Right renal cortex interstitium (tissue), 3 donors: ENCODE measurements around the gene THOP1. TPM values are rescaled to one million over a fixed set of nuclear protein-coding genes. Genes with fewer than 3 reads are reported as not detected.
"Not testable (repeated sequence)": the region's sequence is repeated elsewhere in the genome, so short reads cannot be mapped to it uniquely, and the experiment has no call there.

ENCODE experiments used
- DNase-seq, 3 donors: peaks; one replicate each; pipeline ENCODE4 v3.0.0-alpha.2; 2013; ENCODE audit warnings: low read depth in 3 of 3, low spot score in 2 of 3
- polyA plus RNA-seq, 3 donors: library from polyadenylated mRNA; unstranded; fragments of 120-200 nt; gene quantifications; one replicate each; pipeline ENCODE4 v1.2.1, GENCODE V29; 2013; ENCODE audit not compliant: insufficient read length in 3 of 3

THOP1 gene
- polyA plus RNA-seq, 3 donors = 37.8 to 48.9 (median 41.8) TPM

DNA sequence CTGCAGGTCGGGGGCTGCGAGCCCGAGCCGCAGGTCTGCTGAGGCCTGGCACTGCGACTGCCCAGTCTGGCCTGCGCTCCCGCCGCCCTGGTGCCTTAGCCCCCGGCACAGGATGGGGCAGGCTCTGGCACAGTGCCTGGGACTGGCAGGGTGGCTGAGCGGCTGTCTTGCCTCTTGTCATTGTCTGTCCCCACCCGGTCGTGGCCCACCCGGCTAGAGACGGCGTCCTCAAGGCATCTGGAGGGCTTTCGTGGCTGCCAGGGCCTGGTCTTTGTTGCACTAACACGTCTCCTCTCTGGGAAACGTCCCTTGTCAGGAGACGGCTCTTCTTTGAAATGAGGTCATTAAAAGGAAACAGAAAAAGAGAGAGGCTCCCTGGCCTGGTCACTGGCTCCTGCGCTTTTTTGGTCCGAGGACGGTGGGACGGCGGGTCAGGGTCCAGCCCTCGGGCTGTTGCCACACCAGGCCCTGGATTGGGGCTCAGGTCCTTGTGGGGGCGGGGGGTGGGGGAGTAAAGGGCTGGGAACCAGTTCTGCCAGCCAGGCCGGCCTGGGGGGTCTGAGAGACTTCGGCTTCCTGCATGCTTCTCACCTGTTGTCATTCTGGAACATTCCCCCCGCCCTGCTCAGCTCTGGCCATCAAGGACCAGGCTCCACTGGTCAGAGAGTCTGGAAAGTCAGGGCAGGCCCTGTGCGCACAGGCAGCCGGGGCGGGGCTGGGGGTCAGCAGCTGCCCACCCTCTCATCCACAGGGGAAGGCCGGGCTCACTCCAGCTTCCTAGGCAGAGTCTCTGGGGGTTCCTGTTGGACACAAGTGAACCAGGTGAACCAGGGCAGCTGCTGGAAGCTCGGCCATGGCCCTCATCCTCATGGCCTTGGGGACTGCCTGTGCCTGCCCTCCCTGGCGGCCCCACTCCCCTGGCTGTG is 28.2 kb downstream of the THOP1 start:
- DNase-seq = no peak

DNA sequence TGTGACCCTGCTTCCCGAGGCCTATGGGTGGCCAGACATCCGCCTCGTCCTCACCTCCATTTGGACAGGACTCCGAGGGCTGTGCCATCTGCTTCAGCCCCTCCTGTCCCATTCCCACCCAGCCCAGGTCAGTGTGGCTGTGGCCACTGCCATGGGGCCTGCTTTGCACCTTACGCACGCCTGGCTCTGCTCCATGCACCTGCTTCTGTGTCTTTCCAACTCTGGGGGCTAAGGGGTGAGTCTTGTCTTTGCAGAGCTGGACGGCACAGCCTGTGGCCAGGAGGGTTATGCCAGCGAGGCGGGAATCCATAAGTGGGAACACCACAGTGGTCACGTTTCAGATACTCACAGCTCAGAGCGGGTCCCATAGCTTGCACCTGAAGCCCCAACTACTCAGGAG is 29.1 kb downstream of the THOP1 start:
- DNase-seq = no peak

DNA sequence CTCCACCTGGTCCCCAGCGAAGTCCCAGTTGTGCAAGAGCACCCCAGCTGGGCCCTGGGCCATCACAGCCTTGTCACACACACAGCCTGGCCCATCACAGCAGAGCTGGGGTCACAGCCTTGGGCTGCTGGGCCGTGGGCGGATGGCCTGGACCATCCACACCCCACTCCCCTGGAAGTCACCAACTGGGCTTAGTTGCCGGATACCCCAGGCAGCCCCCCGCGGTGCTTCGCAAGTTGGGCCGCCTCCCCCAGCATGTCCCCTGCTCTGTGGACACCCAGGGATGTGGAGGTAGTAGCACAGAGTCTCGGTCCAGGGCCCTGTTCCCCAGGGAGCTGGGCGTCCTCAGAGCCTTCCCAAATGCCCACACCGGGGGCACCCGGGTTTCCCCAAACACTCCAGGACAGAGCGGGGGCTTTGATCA is 29.9 kb downstream of the THOP1 start:
- no peak for DNase-seq

DNA sequence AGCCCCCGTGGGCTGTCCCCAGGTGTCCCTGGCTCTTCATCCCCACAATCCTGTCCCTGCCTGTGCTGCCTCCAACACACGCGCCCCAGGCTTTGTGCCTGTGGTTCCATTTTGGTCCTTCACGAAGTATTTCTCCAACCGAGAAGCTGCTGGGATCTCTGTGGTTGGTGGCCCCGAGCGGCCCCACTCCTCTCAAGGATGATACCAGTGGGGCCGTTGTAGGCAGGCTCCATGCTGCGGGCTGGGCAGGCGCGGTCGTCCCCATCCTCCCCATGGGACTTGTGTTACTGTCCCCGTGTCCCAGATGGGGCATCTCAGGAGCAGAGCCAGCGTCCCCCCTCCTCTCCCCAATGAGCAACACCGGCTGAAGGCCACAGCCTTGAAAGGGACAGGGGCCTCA is 30.6 kb downstream of the THOP1 start:
- no peak for DNase-seq

DNA sequence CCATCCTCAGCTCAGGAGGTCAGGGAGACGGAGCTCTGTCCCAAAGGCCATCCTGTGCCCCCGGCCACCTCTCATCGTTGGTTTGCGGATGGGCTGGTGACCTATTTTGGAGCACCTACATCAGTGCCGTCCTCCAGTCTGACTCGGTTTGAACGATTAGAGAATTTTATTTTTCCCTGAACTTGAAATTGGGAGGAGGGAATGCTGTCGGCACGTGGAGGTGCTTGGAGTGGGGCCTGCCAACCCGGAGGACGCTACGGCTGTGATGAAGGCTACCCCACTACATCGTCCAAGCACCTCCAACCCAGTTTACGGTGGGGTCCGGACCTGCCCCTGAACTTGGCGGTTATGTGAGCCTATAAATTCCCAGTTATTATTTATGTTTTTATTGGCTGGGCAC is 31.3 kb downstream of the THOP1 start:
- no peak for DNase-seq

DNA sequence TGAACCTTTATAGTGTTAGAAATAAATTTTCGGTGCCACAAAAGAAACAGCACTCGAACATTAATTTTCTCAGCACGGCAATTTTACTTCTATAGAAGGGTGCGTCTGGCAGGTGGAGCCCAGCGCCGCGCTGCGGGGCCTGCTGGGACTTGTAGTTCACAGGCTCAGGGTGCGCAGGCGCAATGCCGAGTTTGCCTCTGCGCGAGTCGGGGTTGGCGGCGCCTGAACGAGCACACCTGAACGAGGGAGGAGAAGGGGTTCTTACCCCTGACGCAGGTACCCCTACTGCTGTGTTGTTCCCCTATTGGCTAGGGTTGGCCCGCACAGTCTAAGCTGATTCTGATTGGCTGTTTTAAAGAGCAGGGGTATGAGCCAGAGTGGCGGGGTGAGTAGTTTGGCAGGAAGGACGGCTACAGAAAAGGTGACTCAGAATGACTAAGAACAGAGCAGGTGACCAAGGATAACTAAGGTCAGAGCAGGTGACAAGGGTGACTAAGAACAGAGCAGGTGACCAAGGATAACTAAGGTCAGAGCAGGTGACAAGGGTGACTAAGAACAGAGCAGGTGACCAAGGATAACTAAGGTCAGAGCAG is 32.0 kb downstream of the THOP1 start:
- not testable (repeated sequence) for DNase-seq

DNA sequence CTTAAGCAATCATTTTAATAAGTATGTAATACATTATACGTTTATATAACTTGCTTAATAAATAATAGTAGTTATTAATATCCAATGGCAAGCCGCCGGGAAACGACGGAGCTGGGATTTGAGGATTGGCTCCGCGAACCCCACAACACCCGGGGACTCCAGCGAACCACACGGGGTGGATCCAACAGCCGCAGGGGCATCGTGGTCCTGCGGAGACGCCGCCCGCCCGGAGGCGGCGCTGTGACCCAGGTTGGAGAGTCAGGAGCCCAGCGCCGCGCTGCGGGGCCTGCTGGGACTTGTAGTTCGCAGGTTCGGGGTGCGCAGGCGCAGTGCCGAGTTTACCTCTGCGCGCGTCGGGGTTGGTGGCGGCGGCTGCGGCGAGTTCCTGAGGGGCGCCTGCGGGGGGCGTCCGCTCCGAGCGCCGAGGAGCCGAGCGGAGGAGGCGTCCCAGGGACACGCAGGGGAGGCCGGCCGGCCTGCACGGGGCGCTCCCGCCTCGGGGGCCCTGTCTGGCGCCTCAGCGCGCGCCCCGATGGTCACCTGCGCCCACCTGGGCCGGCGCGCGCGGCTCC is 34.3 kb downstream of the THOP1 start, which contains the start of gene ZNF554:
ZNF554 (plus strand) TSS at position 329 of the 572 bp plus-strand sequence; CDS start at position 533, 204 bp downstream.
- DNase-seq = peak; percentile 86 to 92 (median 92)

DNA sequence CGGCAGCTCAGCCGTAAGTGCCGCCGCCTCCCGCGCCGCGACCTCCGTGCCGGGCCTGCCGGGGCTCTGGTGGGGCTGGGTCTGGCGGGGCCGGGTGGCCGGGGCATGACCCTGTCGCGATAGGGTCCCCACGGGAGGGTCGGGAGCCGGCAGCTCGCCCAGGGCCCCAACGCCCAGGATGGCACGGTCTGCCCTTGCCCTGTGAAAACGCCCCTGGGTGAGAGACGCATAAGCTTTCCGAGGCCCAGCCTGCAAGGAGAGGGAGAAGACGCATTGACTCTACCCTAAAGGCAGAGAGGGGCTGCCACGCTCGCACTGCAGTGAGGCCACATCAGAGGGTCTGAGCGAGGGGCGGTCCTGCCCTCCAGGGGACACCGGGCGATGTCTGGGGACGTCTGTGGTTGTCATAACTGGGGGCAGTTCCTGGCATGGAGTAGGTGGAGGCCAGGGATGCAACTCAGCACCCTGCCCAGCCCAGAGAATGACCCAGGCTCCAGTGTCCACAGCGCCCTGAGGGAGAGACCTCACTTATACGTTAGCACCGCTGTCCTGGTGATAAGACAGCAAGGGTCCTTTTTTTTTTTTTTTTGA is 34.9 kb downstream of the THOP1 start:
- DNase-seq = no peak

DNA sequence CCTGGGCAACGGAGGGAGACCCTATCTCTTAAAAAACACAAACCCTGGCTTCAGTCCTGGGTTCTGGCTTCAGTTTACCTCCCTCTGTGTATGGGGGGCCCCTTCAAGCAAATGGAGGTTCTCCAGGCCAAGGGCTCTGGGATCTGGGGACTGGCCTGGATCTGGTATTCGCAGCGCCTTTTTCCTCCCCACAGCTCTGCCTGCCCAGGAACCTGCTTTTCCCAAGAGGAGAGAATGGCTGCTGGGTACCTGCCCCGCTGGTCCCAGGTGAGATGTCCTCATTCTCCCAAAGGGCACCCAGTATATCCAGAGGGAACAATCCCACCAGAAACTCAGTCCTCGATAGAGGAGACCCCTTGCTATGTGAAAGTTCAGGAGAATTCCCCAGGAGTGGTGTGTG is 37.5 kb downstream of the THOP1 start:
- no peak for DNase-seq

DNA sequence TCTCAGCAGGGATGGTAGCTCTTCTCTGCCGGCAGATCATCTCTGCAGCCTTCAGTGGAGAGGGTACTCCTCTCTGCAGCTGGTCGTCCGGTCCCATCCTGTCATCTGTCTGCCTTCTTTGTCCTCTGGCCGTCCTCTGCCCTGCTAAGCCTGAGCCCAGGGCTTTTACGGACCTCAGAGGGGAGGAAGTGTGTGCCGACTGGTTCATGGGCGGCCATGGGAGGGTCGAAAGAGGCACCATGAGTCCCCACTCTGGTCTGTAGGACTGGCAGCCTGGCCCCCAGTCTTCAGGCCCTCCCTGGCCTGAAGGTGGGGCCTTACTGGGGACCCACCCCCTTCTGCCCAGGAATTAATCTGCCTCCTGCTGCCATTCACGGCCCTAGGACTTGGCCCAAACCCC is 38.3 kb downstream of the THOP1 start:
- no peak for DNase-seq

DNA sequence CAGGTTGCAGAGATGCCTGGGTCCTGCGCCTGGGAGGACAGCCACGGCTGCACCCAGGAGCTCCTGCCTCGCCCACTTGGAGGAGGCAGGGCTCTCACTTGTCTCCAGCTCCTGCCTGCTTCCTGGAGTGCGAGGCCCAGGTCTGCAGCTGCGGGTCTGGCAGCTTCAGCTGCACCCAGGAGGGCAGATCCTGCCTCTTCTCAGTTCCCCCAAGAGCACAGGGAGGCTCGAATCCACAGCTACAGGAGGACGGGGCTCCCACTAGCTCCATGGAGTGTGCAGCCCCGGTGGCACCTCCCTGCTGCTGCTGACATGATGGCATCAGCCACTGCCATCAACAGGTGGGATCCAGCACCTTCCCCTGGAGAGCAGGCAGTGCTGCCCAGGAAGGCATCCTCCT is 38.8 kb downstream of the THOP1 start:
- DNase-seq = no peak

DNA sequence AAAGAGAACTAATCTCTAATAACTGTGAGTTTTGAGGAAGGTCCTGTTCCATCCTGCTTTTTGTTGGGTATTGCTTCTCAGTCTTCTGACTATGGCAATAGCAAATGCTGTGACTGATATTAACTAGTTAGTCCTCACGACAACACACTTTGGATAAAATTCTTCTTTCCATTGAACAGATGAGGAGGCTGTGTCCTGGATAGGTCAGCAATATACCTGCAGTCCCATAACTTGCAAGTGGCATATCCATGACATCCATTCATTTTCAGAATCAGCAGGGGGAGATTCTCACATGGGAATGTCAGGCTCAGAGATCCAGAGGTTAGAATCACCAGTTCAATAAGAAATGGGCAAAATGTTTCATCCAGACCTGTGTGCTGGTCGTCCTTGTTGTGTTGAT is 41.7 kb downstream of the THOP1 start:
- no peak for DNase-seq

DNA sequence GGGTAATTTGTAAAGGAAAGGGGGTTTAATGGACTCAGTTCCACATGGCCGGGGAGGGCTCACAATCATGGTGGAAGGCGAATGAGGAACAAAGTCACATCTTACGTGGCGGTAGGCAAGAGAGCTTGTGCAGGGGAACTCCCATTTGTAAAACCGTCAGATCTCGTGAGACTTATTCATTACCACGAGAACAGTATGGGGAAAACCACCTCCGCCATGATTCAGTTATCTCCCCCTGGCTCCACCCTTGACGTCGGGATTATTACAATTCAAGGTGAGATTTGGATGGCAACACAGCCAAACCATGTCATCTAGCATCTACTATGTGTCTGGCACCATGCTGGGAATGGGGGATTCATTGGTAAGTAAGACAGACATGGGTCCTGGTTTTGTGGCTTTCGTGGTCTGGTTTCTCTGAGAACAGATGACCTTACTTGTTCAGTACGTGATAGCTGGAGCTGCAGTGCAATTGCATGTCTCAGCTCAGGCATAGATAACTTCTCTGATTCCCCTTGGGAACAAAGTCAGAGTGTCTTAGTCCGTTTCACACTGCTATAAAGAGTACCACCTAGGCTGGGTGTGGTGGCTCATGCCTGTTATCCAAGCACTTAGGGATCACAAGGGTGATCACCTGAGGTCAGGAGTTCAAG is 42.7 kb downstream of the THOP1 start:
- no peak for DNase-seq

DNA sequence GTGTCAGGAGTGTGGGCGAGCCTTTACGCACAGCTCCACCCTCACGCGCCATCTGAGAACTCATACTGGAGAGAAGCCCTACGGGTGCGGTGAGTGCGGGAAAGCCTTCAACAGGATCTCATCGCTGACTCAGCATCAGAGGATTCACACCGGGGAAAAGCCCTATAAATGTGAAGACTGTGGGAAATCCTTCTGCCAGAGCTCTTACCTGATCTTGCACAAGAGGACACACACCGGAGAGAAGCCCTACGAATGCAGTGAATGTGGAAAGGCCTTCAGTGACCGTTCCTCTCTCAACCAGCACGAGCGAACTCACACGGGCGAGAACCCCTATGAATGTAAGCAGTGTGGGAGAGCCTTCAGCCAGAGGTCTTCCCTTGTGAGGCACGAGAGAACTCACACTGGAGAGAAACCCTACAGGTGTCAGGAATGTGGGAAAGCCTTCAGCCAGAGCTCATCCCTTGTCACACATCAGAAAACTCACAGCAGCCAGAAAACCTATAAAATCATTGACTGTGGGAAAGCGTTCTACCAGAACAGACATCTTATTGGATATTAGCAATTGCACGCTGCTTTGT is 49.1 kb downstream of the THOP1 start:
- no peak for DNase-seq

DNA sequence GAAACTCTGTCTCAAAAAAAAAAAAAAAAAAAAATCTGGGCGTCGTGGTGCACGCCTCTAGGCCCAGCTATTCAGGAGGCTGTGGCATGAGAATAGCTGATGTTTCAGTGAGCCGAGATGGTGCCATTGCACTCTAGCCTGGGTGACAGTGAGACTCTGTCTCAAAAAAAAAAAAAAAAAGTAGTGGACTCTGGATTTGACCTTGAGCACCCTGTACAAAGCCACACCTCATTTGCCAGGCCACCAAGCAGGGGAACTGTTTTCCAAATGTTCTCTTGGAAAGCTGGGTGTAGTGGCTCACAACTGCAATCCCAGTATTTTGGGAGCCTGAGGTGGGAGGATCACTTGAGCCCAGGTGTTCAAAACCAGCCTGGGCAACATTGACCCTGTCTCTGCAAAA is 52.1 kb downstream of the THOP1 start:
- DNase-seq = no peak

DNA sequence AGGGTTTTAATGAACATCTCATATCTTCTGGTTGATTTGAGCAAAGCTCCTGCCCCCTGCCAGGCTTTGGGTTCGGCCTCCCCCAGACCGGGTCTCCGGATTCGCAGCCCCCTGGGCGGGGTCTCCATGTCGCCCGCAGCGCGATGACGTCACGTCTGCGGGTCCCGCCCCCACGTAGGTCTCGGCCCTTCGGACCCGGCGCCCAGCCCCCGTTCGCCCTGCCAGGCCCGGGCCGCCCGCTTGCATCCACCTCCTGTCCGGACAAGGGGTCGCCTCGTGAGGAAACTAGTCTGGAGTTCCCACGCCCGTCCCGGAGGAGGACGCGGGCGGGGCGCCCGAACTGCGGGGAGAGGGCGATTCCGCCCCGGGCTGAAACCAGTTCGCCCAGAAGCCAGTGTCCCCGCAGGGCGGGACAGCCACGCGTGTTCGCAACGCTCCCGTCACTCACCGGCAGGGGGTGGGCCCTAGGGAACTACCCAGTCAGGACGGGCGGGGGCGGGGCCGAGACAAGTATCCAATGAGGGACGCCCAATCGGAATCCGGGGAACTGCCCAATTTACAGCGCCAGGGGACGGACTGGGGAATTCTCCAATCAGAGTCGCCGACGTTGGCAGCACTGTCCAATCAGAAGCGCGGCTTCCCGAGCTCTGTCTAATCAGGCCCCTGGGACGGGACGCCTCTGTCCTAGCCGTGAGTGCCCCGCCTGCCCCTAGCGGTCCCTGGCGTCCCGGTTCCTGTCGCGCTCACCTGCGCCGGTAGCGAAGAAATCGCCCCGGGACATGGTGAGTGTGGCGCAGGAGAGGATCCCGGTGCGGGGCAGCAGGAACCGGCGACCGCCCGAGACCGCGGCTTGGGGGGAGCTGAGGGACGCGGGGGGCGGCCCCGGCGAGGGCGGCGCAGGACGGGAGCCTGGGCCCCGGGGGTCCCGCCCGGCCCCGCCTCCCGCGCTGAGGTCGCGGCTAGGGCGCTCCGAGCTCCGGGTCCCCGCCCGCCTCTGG is 55.8 kb downstream of the THOP1 start, which contains the start of gene ZNF555:
ZNF555 (plus strand) TSS at position 682 of the 998 bp plus-strand sequence; CDS start at position 780, 98 bp downstream.
- DNase-seq = peak; percentile 97 to 99 (median 99)

DNA sequence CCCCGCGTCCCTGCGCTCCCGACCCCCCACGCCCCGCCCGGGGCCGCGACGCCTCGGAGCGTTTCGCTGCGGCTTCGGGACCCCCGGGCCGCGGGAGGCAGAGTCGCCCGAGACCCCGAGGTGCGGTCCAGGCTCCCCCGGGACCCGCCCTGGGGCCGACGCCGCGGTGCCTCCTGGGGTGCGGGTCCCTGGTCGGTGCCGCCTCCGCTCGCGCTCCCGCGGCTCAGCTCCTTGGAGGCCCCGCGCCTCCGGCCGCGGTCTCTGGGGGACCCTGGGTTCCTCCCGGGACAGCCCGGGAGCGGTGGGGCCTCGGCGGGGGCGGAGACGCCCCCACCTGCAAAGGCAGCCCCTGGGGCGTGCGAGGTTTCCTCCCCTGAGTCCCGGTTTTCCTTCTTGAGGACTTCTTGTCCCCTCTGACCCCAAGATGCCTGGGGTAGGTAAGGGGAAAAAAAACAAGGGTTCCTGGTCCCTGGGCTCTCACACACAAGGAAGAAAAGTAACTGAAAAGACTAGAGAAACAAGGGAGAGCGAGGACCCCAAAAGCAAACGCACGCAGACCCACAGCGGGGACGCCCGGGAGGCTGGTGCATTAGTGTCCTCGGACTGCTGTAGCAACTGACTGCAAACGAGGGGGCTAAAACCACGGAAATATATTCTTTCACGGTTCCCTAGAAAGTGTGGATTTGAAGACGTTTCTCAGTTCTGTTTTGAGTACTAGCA is 56.7 kb downstream of the THOP1 start:
- DNase-seq = no peak

DNA sequence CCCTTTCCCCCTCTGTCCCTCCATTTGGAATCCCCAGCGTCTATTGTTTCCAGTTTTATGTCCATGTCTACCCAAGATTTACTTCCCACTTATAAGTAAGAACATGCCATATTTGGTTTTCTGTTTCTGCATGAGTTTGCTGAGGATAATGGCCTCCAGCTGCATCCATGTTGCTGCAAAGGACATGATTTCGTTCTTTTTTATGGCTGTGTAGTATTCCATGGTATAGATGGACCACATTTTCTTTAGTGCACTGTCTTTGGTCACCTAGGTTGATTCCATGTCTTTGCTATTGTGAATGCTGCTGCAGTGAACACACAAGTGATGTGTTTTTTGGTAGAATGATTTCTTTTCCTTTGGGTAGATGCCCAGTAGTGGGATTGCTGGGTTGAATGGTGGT is 59.8 kb downstream of the THOP1 start:
- no peak for DNase-seq
